NCI-H774 (cell line): ENCODE measurements around the gene CLEC9A.

Experiments
- DNase-seq: peaks from one replicate; lab custom pipeline; 2025; lab: John Stamatoyannopoulos, UW

CLEC9A gene

DNA sequence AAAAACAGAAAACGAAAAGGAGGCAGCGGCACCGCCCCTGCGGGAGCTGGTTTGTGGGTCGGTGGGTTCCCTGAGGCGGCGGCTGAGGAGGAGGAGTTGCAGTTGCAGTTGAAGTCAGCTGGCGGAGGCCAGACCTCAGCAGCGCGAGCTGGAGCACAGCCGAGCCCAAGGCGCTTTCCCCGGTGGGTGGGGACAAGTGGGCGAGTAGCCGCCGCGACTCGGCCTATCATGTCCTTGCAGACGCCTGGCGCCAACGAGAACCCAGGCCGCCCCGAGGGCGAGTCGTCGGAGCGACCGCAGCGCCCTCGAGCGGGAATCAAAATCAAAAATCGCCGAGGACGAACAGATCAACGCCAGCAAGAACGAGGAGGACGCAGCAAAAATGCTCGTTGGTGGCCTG lies 81.0 kb downstream of the CLEC9A start:
- no peak for DNase-seq

DNA sequence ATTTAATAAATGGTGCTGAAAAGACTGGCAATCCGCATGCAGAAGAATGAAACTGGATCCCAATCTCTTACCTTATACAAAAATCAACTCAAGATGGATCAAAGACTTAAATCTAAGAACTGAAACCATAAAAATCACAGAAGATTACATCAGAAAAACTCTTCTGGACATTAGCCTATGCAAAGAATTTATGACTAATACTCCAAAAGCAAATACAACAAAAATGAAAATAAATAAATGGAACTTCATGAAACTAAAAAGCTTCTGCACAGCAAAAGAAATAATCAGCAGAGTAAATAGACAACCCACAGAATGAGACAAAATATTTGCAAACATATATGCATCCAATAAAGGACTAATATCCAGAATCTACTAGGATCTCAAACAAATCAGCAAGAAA lies 82.6 kb downstream of the CLEC9A start:
- DNase-seq: no peak

DNA sequence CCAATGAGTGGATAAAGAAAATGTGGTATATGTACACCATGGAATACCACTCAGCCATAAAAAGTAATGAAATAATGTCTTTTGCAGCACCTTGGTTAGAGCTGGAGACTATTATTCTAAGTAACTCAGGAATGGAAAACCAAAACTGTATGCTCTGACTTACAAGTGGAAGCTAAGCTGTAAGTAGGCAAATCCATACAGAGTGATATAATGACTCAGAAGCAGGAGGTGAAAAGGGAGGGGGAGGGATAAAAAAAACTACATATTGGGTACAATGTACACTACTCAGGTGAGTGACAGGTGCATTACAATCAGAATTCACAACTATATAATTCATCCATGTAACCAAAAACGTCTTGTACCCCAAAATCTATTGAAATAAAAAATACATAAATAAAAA lies 83.4 kb downstream of the CLEC9A start:
- DNase-seq: no peak

DNA sequence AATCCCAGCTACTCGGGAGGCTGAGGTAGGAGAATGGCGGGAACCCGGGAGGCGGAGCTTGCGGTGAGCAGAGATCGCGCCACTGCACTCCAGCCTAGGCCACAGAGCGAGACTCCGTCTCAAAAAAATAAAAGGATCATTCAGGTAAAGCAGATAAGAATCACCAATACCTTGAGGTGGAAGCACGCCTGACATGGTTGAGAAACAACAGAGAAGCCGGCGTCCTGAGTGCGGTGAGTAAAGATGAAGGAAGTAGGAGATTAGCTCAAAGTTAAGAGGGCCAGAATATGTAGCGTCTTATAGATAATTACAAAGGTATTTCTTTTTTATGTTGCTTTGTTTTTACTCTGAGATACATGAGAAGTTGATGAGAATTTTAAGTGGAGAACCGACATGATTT lies 84.8 kb downstream of the CLEC9A start:
- DNase-seq: no peak
